ENCODE data around the gene DONSON. TPM values are rescaled to one million over a fixed set of nuclear protein-coding genes. Genes with fewer than 3 reads are reported as not detected.

The DONSON gene
- total RNA-seq, 1 experiment from 2014 or later, result 35.3 TPM

DNA sequence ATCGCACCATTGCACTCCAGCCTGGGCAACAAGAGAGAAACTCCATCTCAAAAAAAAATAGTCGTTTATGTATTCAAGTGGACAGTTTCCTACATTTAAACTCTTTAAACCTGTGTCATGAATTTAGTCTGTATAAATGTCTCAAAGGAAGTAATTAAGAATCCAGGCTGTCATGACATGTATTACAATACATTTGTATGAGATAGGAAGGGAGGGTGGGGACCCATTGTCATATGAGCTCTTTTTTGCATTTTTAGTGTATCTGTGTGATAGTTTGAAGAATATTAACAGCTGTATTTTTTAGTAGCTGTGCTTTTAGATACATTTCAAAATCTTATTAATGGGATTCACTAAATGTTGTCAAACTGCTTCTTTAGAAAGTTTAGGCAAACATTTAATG lies 20.0 kb downstream of the DONSON start:
- H3K4me1 ChIP-seq (ENCODE audit: insufficient read depth, low read length), result no peaks in the 10 kb centered on the region

More for the DNA sequence above, 20.0 kb downstream of the DONSON start:
- H3K23ac ChIP-seq (ENCODE audit: insufficient read length, low read depth, low read length), result no peak overlapping the region
- no peaks in the 10 kb centered on the region for H3K4me1 Mint-ChIP-seq
- no peak overlapping the region for H3K18ac ChIP-seq (ENCODE audit: insufficient read length, low read depth, low read length)
- no peak overlapping the region for H4K5ac ChIP-seq (ENCODE audit: insufficient read length, low read depth, low read length)
- H3T11ph ChIP-seq (ENCODE audit: low read length), result no peak overlapping the region
- H3K56ac ChIP-seq (ENCODE audit: insufficient read length, low read depth, low read length), result no peak overlapping the region
- no peaks in the 10 kb centered on the region for H3K79me1 ChIP-seq (ENCODE audit: insufficient read depth, low read depth, low read length, poor library complexity, severe bottlenecking)
- H2AFZ ChIP-seq (ENCODE audit: low read length), result no peak overlapping the region
- no CpG with 5 or more reads among the region's 2 CpGs for WGBS (ENCODE audit: extremely low coverage, insufficient read length, low lambda C conversion rate)
- H4K8ac ChIP-seq (replicated peaks; ENCODE audit: insufficient read length, low read depth, low read length), result no peak overlapping the region
- TF ChIP-seq, protein P1, sequence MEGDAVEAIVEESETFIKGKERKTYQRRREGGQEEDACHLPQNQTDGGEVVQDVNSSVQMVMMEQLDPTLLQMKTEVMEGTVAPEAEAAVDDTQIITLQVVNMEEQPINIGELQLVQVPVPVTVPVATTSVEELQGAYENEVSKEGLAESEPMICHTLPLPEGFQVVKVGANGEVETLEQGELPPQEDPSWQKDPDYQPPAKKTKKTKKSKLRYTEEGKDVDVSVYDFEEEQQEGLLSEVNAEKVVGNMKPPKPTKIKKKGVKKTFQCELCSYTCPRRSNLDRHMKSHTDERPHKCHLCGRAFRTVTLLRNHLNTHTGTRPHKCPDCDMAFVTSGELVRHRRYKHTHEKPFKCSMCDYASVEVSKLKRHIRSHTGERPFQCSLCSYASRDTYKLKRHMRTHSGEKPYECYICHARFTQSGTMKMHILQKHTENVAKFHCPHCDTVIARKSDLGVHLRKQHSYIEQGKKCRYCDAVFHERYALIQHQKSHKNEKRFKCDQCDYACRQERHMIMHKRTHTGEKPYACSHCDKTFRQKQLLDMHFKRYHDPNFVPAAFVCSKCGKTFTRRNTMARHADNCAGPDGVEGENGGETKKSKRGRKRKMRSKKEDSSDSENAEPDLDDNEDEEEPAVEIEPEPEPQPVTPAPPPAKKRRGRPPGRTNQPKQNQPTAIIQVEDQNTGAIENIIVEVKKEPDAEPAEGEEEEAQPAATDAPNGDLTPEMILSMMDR (conservative IDR thresholded peaks at IDR 0.05), result no peak
- no peak overlapping the region for H3K4me3 Mint-ChIP-seq
- no peak overlapping the region for H3K9ac ChIP-seq (ENCODE audit: extremely low read depth, insufficient read length, low read length)
- H3K9me3 Mint-ChIP-seq, result no peaks in the 10 kb centered on the region
- H2AK5ac ChIP-seq (ENCODE audit: insufficient read length, low read length), result no peak overlapping the region
- no peak overlapping the region for H3K27ac Mint-ChIP-seq
- H3K79me2 ChIP-seq (ENCODE audit: insufficient read depth, low read length), result no peaks in the 10 kb centered on the region
- no peaks in the 10 kb centered on the region for H3K27me3 Mint-ChIP-seq (ENCODE audit: low read depth)
- H2BK120ac ChIP-seq (ENCODE audit: low read depth, low read length, poor library complexity, severe bottlenecking), result no peak overlapping the region
- H2BK12ac ChIP-seq (ENCODE audit: insufficient read length, low read depth, low read length), result no peak overlapping the region
- H3K4ac ChIP-seq (ENCODE audit: low read depth, low read length), result no peak overlapping the region
- H3K14ac ChIP-seq (ENCODE audit: insufficient read depth, low read length), result no peak overlapping the region
- DNase-seq, result no peak
- H2BK5ac ChIP-seq (ENCODE audit: insufficient read length, low read length), result no peak overlapping the region
- no peaks in the 10 kb centered on the region for H3K27me3 ChIP-seq (ENCODE audit: insufficient read depth, low read length)
- no peaks in the 10 kb centered on the region for H3K23me2 ChIP-seq (ENCODE audit: insufficient read length, low read depth, low read length, poor library complexity, severe bottlenecking)
- no peaks in the 10 kb centered on the region for H4K20me1 ChIP-seq (ENCODE audit: control insufficient read depth, insufficient read depth, insufficient read length)
- H3K36me3 Mint-ChIP-seq (ENCODE audit: insufficient read depth in 1 of 3, low read depth in 3 of 3), result peaks cover 26 to 59% (median 55%) of the 10 kb centered on the region in 3 experiments; a peak in 6 of 7 replicates
- H2BK20ac ChIP-seq (ENCODE audit: low read depth, low read length, poor library complexity, severe bottlenecking), result no peak overlapping the region
- H2BK15ac ChIP-seq (ENCODE audit: low read depth, low read length), result no peak overlapping the region
- H3K4me2 ChIP-seq (ENCODE audit: insufficient read depth, insufficient read length, low read length), result no peak overlapping the region
- H4K91ac ChIP-seq (ENCODE audit: insufficient read length, low read depth, low read length), result no peak overlapping the region
- H3K9me3 ChIP-seq (ENCODE audit: control insufficient read depth, low read depth, low read length), result no peaks in the 10 kb centered on the region
- no peak overlapping the region for H3K27ac ChIP-seq (ENCODE audit: insufficient read length, low read depth, low read length)

Data from H9 (cell line).